Measurements from ENCODE around the gene COX7A1. TPM values are rescaled to one million over a fixed set of nuclear protein-coding genes. Genes with fewer than 3 reads are reported as not detected.
A peak's percentile ranks its signal among the peaks of the same experiment; 100 is the strongest.

COX7A1 gene
- total RNA-seq, 2 donors from 2014 or later: 6.5 to 28.8 TPM

GRCh38 chr19:36121486-36122124 lies 30.6 kb downstream of the COX7A1 start:
- no peak for DNase-seq (ENCODE audit: low spot score)
- Histone ChIP-seq H3K36me3 (peaks cover 0 to 4% of the 10 kb centered on the region in 2 donors), H3K4me3 (no peak overlapping the region), H3K9me3 (no peaks in the 10 kb centered on the region), H3K27ac (no peak overlapping the region), H3K27me3 (replicated peaks; ENCODE audit: insufficient read depth) (no peaks in the 10 kb centered on the region), H3K4me1 (replicated peaks) (no peaks in the 10 kb centered on the region)
- 86% methylated on average over 49 of the region's 49 CpGs for WGBS
- TF ChIP-seq POLR2A (IDR thresholded peaks at IDR 0.05) (no peak), POLR2AphosphoS5 (IDR thresholded peaks at IDR 0.05) (no peak), CTCF (IDR thresholded peaks at IDR 0.05) (no peak)
- intact Hi-C loops (cut with DNase I): no loop called here

GRCh38 chr19:36120984-36121358 lies 31.3 kb downstream of the COX7A1 start:
- Histone ChIP-seq H3K36me3 (peaks cover 0 to 4% of the 10 kb centered on the region in 2 donors), H3K9me3 (no peaks in the 10 kb centered on the region), H3K4me3 (no peak overlapping the region), H3K27me3 (replicated peaks; ENCODE audit: insufficient read depth) (no peaks in the 10 kb centered on the region), H3K27ac (no peak overlapping the region), H3K4me1 (replicated peaks) (no peaks in the 10 kb centered on the region)
- TF ChIP-seq POLR2AphosphoS5 (IDR thresholded peaks at IDR 0.05) (no peak), POLR2A (IDR thresholded peaks at IDR 0.05) (no peak), CTCF (IDR thresholded peaks at IDR 0.05) (no peak)
- intact Hi-C loops (cut with DNase I): no loop called here
- 87% methylated on average over 18 of the region's 18 CpGs for WGBS
- DNase-seq (ENCODE audit: low spot score): no peak

- TF ChIP-seq CTCF (IDR thresholded peaks at IDR 0.05): no peak
- no peak for TF ChIP-seq POLR2AphosphoS5 (IDR thresholded peaks at IDR 0.05)
- TF ChIP-seq POLR2A (IDR thresholded peaks at IDR 0.05): no peak
- H3K27ac ChIP-seq: no peak overlapping the region
- peaks cover 0 to 4% of the 10 kb centered on the region in 2 donors for H3K36me3 ChIP-seq
- H3K4me1 ChIP-seq (replicated peaks): no peaks in the 10 kb centered on the region
- no peaks in the 10 kb centered on the region for H3K27me3 ChIP-seq (replicated peaks; ENCODE audit: insufficient read depth)
- DNase-seq (ENCODE audit: low spot score): no peak
- no peak overlapping the region for H3K4me3 ChIP-seq
- intact Hi-C loops (cut with DNase I): no loop called here
- WGBS: 82% methylated on average over 26 of the region's 26 CpGs
- H3K9me3 ChIP-seq: no peaks in the 10 kb centered on the region
Measured at GRCh38 chr19:36120092-36120983, 31.9 kb downstream of the COX7A1 start.

- H3K36me3 ChIP-seq: no peaks in the 10 kb centered on the region
- no peaks in the 10 kb centered on the region for H3K9me3 ChIP-seq
- H3K4me1 ChIP-seq (replicated peaks): peaks cover 4% of the 10 kb centered on the region
- intact Hi-C loops (cut with DNase I): no loop called here
- TF ChIP-seq POLR2A (IDR thresholded peaks at IDR 0.05) (no peak), CTCF (IDR thresholded peaks at IDR 0.05) (no peak)
- WGBS: 95% methylated on average over 1 of the region's 1 CpG
- no peak for DNase-seq (ENCODE audit: low spot score)
- H3K4me3 ChIP-seq: peak overlapping the region in 1 of 2 donors; percentile 70
- no peak overlapping the region for H3K27ac ChIP-seq
- H3K27me3 ChIP-seq (replicated peaks; ENCODE audit: insufficient read depth): no peaks in the 10 kb centered on the region
Measured at GRCh38 chr19:36116344-36116637, 36.0 kb downstream of the COX7A1 start.
